ENCODE results near the gene APBA3. TPM values are rescaled to one million over a fixed set of nuclear protein-coding genes. Genes with fewer than 3 reads are reported as not detected.

The APBA3 gene, protein sequence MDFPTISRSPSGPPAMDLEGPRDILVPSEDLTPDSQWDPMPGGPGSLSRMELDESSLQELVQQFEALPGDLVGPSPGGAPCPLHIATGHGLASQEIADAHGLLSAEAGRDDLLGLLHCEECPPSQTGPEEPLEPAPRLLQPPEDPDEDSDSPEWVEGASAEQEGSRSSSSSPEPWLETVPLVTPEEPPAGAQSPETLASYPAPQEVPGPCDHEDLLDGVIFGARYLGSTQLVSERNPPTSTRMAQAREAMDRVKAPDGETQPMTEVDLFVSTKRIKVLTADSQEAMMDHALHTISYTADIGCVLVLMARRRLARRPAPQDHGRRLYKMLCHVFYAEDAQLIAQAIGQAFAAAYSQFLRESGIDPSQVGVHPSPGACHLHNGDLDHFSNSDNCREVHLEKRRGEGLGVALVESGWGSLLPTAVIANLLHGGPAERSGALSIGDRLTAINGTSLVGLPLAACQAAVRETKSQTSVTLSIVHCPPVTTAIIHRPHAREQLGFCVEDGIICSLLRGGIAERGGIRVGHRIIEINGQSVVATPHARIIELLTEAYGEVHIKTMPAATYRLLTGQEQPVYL
- polyA plus RNA-seq (2011; rRNA removed) (7.7 and 12.4 TPM in 2 replicates), polyA minus RNA-seq (2011; rRNA and poly(A)+ RNA removed) (9.0 and 11.1 TPM in 2 replicates)

DNA sequence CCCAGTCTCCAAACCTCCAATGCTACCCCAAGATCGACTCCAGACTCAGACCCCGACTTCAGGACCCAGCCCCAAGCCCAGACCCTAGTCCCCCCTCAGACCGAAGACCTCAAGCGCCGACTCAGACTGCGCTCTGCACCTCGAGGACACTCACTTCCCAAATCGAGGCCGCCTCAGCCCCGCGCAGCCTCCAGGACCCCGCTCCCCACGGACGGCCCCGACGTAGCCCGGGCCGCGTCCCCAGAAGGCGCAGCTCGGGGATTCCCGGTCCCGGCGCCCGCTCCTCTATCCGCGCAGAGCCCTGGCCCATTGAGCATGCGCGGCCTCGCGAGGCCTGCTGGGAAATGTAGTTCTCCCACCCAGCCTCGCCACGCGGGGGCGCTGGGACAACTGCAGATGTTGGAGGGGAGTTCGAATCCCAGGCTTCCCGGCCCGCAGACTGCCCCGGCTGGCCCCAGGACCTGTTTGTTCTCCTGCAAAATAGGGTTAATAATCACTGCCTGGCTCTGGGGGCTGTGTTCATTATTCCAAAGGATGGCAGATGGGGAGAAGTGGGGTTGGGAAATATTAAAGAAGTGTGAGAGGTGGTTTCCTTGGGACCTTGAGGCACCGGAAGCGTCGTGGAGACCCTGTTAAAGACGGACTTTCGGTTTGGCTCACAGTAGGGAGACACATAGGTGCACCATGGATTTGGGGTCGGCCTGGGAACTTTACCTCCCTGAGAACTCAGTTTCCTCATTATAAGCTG is at the start of gene APBA3:
TSS of gene APBA3 (minus strand) at position 311 of the 748 bp plus-strand sequence. CDS start 1,428 bp downstream, outside the sequence.
- Histone ChIP-seq H3K27me3 (ENCODE audit: control insufficient read depth, insufficient read depth, low read length) (no peaks in the 10 kb centered on the region), H3K36me3 (ENCODE audit: control insufficient read depth, insufficient read depth, low read length) (peaks cover 6% of the 10 kb centered on the region), H3K4me3 (ENCODE audit: low read depth, low read length) (peak within 1 kb of the TSS; percentile 90)
- CTCF ChIA-PET, result interaction anchor here (0.6 to 1.9 kb wide), 7 partner anchors 10 to 101 kb away, joined by 3 to 8 read pairs (median 4); partner anchors contain the start of gene RAX2
- POLR2A ChIA-PET, result no interaction called here
- TF ChIP-seq, protein P1, sequence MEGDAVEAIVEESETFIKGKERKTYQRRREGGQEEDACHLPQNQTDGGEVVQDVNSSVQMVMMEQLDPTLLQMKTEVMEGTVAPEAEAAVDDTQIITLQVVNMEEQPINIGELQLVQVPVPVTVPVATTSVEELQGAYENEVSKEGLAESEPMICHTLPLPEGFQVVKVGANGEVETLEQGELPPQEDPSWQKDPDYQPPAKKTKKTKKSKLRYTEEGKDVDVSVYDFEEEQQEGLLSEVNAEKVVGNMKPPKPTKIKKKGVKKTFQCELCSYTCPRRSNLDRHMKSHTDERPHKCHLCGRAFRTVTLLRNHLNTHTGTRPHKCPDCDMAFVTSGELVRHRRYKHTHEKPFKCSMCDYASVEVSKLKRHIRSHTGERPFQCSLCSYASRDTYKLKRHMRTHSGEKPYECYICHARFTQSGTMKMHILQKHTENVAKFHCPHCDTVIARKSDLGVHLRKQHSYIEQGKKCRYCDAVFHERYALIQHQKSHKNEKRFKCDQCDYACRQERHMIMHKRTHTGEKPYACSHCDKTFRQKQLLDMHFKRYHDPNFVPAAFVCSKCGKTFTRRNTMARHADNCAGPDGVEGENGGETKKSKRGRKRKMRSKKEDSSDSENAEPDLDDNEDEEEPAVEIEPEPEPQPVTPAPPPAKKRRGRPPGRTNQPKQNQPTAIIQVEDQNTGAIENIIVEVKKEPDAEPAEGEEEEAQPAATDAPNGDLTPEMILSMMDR (IDR thresholded peaks at IDR 0.05; ENCODE audit: insufficient read depth, low read depth, low read length), result peak; percentile 75
- DNase-seq (ENCODE audit: low read depth), result peak; percentile 29

DNA sequence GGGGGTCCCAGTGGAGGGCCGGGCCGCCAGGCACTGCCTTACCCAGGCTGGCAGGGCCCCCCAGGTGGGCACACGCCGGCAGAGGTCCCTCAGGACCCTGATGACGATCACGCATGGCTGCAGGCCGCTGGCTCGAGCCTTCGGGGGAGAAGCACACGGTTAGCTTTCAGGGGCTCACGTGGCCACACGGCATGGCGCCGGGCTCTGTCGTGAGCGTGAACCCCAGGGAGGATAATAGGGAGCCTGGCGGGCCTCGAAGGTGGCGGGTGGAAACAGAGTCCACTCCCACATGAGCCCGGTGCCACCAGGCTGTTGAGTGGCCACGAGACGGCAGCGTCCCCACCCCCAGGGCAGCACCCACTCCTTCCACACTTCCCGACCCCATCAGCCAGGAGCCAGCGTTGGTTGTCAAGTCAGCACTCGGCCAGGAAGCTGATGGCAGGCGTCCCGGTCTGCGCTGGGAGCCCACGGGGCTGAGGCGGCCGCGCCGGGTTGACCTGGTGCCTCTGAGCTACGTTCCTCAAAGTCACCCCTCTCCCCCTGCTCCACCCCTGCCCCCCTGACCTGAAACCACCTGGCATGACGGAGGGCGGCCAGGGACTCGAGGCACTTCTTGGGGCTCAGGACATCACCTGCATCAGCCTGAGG is 49.3 kb upstream of the APBA3 start:
- Histone ChIP-seq H3K27me3 (ENCODE audit: control insufficient read depth, insufficient read depth, low read length) (no peaks in the 10 kb centered on the region), H3K4me3 (ENCODE audit: low read depth, low read length) (no peak overlapping the region), H3K36me3 (ENCODE audit: control insufficient read depth, insufficient read depth, low read length) (no peaks in the 10 kb centered on the region)
- ChIA-PET POLR2A (no interaction called here), CTCF (interaction anchor here (3.5 kb wide), 1 partner anchor 11 kb away, joined by 23 read pairs; no protein-coding TSS in a partner anchor)
- DNase-seq (ENCODE audit: low read depth), result no peak
- TF ChIP-seq, protein P1 (IDR thresholded peaks at IDR 0.05; ENCODE audit: insufficient read depth, low read depth, low read length), result no peak

DNA sequence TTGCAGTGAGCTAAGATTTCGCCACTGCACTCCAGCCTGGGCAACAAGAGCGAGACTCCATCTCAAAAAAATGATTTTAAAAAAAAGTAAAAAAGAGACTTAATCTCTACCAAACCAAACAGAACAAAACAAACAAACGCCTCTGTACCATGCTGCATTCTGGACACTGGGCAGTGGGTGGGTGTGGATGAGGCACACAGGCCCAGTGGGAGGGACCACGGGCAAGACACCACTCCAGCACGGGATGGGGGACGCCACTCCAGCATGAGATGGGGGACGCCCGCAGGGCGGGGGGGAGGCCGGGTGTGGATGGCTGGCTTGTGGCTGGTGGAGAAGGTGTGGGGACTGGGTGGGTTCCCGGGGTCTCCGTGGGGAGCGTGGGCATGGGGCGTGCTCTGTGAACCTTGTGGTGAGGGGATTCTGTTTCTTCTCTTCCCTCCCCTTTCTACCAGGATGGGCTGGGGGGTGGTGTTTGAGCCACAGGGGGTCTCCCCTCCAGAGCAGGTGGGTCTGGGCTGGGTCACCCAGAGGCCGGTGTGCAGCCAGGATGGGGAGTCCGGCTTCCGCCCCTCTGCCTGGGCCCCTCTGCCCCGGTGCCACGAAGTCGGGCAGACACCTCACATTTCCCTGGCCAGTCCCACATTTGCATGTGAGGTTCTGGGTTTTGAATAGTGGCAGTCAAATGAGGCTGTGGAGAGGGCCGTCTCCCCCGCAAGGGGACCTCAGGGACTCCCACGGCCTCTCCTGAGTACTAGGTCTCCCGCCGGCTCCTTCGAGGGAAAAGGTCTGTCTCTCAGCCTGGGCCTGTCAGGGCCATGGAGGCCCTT is 48.6 kb upstream of the APBA3 start:
- Histone ChIP-seq H3K4me3 (ENCODE audit: low read depth, low read length) (no peak overlapping the region), H3K27me3 (ENCODE audit: control insufficient read depth, insufficient read depth, low read length) (no peaks in the 10 kb centered on the region), H3K36me3 (ENCODE audit: control insufficient read depth, insufficient read depth, low read length) (no peaks in the 10 kb centered on the region)
- ChIA-PET CTCF (interaction anchor here (2.1 to 3.5 kb wide), 2 partner anchors 12 kb away, joined by 8 to 23 read pairs; no protein-coding TSS in a partner anchor), POLR2A (no interaction called here)
- no peak for DNase-seq (ENCODE audit: low read depth)
- TF ChIP-seq, protein P1 (IDR thresholded peaks at IDR 0.05; ENCODE audit: insufficient read depth, low read depth, low read length), result no peak

DNA sequence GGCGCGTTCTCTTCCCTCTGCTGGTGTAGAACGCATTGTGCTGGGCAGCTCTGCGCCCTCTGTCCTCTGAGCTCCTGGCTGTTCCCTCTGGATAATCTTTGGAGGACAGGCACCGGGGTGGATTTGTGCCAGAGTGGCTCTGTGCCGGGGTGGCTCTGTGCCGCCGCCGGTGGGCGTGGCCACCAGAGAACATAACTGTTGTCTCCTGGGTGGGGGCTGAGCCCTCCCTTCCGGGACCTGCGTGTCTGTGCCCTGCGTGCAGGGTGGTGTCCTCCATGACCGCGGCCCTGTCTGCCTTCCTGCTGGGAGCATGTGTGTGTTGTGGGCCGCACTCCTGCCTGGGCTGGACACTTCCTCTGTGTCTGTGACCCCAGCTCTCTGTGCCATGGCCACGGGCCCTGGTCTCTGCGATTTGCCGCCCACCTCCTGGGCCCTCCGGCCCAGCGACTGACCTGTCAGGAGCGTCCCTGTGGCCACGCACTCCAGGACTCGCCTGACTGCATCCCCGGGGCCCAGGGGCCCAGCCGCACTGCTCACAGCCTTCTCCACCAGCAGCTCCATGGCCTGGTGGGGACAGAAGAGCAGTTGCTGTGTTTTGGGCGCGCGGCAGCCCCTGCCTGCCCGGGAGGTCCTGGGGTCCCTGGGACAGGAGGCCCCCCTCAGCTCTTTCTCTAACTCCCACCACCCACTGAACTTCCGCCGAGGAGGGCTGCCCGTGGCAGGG is 47.1 kb upstream of the APBA3 start:
- ChIA-PET CTCF (interaction anchor here (2.1 kb wide), 1 partner anchor 14 kb away, joined by 8 read pairs; no protein-coding TSS in a partner anchor), POLR2A (no interaction called here)
- H3K27me3 ChIP-seq (ENCODE audit: control insufficient read depth, insufficient read depth, low read length), result no peaks in the 10 kb centered on the region
- no peak for DNase-seq (ENCODE audit: low read depth)
- no peaks in the 10 kb centered on the region for H3K36me3 ChIP-seq (ENCODE audit: control insufficient read depth, insufficient read depth, low read length)
- no peak overlapping the region for H3K4me3 ChIP-seq (ENCODE audit: low read depth, low read length)
- TF ChIP-seq, protein P1 (IDR thresholded peaks at IDR 0.05; ENCODE audit: insufficient read depth, low read depth, low read length), result no peak
